Tongue (tissue), 2 donors: ENCODE measurements around the gene TCOF1. TPM values are rescaled to one million over a fixed set of nuclear protein-coding genes. Genes with fewer than 3 reads are reported as not detected.

Experiments used
- DNase-seq: peaks from one replicate; pipeline ENCODE4 v3.0.0-alpha.2; 2015
- total RNA-seq: library from RNA; depleted of rRNA; stranded (reverse); fragments of >200 nt; gene quantifications from one replicate; pipeline ENCODE4 v1.2.3, GENCODE V29; 2014

Gene TCOF1
- total RNA-seq, 1 donor from 2014 or later = 17.2 TPM

DNA sequence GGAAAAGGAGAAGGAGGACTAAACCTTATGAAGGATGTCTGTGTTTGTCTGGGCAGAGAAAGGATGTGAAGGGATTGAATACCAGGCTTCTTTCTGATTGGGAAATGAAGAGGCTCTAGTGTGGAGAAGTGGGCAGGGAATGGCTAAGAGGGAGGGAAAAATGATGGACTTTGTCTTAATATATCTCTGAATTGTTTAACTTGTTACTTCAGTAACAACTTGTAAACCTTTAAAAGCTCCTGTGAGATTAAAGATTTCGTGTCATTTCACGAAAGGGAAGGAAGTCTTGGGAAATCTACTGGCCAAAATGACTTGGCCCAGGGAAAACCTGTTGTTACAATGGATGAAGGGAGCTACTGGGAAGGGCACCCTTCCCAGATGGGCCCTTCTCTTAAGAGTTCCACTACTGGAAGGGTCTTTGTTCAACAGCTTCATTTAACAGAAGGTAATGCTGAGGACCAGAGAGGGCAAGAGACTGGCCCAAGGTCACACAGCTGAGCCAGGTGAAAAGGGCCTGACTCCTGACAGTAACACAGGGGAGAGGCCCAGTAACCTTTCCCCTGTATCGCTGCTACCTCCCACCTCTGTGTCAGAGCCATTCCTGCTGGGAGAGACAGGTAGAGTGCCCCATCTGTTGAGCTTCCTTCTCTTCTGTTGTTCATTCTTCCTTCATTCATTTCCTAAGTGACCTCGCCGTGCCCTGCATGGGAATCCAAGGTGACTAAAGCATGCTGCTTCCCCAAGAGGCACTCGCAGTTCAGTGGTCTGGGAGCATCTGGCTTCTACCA, 5.1 kb upstream of the TCOF1 start:
- DNase-seq = no peak

DNA sequence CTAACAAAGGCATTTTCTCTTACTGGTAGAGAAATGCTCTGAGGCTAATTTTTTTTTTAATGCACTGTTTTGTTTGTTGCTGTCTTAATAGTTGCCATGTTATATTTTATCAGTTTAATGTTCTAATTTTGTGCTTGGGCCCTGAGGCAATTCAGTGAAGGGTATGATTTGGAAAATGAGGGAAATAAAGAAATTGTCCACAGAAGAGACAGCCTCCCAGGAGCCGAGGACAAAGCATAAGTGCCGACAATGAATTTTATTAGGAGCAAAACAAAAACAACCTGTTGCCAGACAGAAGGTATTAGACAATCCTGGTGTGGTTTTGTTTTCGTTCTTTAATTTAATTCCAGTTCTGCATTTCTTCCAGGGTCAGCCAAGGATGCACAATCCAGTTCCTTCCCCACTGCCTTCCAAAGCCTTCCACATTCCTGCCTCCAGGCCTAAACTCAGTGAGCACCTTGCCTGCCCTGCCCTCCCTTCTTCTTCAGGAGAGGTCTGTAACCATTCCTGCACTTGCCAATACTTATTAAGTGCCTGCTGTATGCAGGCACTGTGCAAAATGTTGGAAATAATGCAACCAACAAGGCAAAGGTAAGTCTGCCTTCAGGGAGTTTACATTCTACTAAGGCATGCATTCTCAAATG, 4.3 kb upstream of the TCOF1 start:
- no peak for DNase-seq

DNA sequence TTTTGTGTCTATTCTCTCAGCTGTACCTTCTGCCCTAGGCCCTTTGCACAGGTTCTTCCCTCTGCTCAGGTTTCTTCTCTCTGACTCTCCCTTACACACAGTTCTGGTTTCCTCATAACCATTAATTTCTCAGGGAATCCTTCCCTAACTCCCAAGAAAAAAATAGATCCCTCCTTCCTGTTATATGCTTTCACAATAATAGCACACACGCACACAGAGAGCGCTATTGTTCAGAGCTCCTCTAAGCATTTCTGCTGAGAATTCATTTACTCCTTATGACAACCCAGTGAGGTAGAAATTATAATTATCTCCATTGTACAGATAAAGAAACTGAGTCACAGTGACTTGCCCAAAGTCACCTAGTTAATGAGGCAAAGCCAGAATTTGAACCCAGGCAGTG, 1.7 kb upstream of the TCOF1 start:
- DNase-seq = no peak

DNA sequence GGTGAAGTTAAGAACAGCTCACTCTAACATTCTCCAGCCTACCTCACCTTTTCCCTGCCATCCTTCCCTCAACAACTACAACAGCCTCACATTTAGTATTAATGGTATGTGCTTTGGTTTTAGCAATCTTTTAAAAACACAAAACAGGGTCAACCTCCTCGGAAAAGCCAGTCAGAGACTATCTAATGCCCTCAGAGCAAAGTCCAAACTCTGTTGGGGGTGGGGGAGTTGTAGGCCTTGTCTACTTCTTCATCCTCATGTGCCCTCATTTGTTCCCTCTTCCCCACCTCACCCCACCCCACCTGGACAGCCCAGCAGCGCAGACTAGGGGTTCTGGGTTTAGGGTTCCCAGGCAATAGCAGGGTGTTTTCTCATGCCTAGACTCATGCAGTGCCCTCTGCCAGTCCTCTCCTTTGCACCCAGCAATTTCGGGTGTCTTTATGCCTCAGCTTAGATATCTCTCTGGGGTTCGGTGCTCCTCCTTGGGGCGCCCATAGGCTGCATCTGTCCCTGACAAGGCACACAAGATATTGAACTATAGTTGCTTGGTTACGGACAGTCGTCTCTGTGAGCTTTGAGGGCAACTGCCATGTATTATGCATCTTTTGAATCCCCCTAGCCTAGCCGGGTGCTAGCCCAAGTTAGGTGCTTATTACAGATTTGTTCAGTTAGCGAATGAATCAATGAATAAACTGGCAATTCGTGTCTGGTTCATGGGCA, 762 bp upstream of the TCOF1 start:
- no peak for DNase-seq

DNA sequence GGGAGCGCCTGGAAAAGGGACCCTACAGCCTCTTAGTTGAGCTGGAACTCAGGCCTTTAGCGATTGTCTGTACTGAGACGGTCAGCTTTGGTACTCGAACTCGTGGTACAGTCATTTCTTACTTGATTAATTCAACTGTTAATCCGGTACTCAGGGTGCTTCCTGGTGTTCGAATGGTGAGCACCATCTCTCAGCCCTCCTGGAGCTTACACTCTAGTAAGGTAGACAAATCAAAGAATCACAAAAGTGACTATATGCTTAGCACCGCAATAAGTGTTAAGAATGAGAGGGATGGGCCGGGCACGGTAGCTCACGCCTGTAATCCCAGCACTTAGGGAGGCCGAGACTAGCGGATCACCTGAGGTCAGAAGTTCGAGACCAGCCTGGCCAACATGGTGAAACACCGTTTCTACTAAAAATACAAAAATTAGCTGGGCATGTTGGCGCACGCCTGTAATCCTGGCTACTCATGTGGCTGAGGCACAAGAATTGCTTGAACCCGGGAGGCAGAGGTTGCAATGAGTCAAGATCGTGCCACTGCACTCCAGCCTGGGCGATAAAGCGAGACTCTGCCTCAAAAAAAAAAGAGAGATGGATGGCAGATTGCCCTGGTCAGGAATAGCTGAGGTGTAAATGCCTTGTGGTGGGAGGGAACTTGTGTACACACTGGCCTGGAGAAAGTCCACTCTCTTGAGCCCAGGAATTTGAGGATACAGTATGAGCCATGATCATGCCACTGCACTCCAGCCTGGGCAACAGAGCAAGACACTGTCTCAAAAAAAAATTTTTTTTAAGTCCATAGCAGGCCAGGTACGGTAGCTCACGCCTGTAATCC, 981 bp downstream of the TCOF1 start:
- no peak for DNase-seq

DNA sequence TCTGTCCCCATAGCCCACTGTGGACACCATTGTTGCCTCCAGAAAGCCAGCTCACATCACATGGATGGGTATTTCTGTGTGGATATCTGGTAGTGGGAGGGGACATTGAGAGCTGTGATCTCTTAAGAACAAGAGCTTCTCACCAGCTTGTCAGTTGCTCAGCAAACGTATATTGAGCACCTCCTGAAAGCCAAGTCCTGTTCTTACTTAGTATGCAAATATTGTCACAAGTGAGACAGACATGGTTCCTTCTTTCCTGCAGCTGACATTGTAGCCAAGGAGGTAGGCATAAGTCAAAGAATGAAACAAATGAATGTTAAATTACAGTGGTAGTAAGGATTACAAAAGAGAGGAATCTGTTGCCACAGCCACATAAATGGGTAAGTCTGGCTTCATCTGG, 3.8 kb downstream of the TCOF1 start:
- no peak for DNase-seq

DNA sequence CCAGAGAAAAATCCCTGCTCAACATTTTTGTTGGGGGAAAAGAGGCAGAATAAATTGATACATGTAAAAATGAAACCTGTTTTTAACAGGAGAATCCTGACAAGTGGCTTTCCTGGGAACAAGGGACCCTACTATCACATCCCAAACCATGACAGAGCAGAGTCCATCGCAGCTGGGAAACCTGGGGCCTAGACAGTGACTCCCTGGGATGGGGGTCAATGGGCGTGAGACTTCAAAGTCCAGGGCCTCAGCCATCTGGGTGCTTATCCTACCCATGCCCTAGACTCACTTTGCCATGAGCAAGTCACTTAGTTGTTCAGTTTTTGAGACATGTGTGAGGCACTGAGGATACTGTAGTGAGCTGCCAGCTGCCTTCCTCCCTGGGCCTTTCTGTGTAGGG, 5.7 kb downstream of the TCOF1 start:
- no peak for DNase-seq

DNA sequence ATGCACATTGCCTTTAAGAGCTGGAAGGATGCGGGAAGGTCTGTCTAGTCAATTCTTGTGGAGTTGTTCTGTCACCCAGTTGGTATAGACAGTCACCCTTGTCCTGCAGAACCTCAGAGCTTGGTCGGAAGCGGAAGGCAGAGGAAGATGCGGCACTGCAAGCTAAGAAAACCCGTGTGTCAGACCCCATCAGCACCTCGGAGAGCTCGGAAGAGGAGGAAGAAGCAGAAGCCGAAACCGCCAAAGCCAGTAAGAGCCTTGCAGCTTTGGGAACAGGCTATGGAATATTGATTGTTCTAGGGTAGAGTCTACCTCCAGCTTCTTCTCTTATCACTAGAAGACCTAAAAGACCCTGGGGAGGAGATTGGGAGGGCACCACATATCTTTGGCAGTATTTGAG, 6.5 kb downstream of the TCOF1 start:
- DNase-seq = no peak

DNA sequence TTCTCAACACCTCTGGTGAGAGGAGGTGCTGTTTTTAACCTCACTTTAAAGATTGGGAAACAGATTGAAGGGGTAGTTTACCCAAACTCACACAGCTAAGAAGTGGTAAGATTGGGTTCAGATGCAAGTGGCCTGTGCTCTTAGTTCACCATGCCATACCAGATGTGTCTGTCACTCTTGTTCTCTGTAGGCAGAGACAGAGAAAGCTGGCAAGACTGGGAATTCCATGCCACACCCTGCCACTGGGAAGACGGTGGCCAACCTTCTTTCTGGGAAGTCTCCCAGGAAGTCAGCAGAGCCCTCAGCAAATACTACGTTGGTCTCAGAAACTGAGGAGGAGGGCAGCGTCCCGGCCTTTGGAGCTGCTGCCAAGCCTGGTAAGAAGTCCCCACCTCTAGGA, 11.0 kb downstream of the TCOF1 start:
- DNase-seq = peak; percentile 75

DNA sequence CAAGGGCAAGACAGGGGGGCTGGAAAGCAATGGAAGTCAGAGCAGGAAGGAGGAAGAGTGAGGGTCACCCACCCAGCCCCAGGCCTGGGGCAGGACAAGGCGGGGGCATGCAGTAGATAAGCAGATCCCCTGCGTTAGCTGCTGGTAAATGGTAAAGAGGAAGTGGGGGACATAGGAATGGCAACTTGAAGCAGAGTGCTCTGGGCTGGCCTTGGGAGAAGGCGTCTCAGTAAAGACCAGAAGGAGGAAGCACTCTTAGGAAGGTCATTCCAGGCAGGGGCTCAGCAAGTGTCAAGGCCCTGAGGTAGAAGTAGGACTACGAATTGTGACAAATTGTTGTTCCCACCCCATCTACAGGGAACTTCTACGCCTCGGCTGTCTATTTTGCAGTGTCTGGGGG, 15.1 kb downstream of the TCOF1 start:
- DNase-seq = no peak

DNA sequence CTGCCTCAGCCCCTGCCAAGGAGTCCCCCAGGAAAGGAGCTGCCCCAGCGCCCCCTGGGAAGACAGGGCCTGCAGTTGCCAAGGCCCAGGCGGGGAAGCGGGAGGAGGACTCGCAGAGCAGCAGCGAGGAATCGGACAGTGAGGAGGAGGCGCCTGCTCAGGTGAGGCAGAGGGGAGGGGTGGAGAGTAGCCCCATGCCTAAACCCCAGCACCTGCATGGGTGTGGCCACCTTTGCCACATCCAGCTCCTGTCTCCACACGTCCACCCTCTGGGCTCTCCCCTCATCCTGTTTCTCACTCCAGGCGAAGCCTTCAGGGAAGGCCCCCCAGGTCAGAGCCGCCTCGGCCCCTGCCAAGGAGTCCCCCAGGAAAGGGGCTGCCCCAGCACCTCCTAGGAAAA, 17.2 kb downstream of the TCOF1 start:
- DNase-seq = peak; percentile 24

DNA sequence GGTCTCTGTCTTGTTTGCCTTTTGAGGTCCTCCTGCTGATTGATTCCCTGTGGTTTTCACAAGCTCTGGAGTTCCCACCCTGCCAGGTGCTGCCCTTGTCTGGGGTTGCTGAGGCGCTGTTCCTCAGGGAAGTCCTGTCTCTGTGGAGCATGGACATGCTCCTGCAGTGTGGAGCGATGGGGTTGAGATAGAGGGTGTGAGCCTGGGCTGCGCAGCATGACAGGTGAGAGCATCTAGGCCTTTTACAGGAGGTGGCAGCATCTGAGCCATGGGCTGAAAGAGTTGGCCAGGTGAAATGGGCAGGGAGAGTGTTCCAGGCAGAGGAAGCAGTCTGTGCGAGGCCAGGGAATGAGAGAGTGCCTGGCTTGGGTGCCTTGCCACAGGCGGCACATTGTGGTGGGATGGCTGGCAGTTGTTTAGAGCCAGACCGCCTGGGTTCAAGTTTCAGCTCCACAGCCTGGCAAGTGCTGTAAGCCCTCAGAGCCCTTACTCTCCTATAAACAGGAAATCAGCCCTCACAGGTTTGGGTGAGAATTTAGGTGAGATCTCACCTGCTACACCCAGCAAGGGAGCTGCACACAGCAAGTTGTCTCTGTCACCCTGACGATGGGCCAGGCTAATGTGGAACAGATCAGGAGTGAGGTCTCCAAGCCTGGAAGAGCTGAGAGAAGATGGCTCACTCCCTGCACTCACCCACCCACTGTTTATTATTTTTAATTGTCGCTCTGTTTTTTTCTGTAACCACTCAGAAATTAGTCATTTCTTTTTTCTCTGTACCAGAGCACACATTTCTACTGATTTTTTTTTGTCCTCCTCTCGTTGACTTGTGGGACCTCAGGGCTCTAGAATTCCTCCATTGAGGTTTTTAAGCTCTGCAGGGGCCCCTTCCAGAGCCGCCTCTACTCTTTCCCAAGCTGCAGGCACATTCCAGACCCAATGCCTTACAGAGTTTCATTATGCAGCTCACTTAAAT, 19.6 kb downstream of the TCOF1 start:
- DNase-seq = no peak

DNA sequence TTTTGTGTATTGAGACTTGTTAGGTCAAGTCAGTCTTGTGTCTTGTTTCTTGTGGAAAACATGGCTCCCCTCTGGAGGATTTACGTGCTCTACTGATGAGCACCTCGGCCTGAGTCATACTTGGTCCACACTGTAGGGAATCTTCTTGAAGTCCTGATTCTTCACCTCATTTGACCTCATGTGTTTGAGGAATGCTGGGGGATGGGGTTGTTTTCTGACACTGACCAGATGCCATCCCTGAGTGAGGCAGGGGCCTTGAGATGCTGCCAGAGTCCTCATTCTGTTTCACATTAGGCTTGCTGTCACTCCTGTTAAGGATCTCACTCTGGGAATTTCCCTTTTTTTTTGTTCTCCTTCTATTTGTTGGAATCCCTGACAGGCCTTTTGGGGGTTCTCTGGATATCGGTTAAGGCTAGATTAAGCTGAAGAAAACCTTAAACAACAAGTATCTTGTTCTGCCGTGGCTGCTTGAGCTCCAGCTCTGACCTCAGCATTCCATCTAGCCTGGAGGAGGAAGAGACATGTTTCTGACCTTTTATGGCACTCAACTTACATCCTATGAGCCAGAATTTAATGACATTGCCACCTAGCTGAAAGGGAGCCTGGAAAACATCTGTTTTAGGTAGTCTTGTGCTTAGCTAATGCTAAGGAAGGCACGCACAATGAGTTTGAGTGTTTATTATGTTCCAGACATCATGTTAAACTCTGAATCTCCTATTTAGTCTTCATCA, 20.6 kb downstream of the TCOF1 start:
- peak; percentile 34 for DNase-seq

DNA sequence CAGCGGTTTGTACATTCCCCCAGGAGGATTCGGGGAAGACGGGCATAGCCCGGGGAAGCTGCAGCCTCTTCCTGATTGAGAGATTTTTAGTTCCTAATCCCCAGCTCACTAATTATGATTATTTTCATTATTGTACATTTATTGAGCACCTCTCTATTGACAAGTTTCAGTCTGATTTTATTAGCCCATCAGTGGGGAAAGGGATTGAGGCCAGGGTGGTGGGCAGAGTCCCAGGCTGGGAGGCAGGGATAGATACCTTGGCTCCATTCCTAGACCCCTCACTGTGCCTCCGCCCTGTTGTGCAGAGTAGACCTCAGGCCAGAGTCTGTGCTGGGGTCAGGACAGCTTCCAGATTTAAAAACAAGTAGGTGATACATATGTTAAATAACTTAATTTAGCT, 27.2 kb downstream of the TCOF1 start:
- no peak for DNase-seq

DNA sequence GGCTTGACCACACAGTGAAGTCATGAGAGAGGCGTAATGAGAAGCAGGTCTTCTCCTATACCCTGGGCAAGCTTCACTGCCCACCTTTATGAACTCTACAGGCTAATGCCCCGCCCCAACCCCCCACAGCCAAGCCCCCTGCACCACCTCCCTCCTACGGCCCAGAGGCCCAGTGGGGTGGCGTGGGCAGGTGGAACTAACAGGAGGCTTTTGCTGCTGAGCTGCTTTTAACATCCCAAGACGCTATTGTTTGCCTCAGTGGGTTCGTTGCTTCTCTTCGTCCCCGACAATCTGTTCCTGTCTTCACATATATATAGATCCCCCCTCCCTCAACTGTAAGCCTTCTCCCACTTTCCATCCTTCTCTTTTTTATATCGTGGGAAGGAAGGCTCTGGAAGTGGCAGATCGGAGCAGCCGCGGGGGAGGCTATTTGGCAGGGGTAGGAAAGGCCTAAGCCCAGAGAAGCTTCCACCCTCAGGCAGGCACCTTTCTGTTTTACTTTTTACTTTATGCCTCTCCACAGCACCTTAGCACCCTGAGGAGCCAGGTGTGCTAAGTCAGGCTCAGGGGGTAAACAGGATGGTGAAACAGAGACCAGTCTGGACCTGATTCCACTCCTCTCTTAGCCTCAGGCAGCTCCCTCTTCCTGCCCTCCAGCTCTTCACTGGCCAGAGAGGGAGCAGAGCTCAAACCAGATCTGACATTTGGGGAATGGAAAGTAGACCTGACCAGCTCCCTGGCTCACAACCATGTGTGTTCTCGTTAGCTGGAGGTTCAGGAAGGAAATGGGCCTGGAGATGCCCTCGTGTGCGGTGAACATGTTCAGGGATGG, 28.7 kb downstream of the TCOF1 start:
- DNase-seq = no peak

DNA sequence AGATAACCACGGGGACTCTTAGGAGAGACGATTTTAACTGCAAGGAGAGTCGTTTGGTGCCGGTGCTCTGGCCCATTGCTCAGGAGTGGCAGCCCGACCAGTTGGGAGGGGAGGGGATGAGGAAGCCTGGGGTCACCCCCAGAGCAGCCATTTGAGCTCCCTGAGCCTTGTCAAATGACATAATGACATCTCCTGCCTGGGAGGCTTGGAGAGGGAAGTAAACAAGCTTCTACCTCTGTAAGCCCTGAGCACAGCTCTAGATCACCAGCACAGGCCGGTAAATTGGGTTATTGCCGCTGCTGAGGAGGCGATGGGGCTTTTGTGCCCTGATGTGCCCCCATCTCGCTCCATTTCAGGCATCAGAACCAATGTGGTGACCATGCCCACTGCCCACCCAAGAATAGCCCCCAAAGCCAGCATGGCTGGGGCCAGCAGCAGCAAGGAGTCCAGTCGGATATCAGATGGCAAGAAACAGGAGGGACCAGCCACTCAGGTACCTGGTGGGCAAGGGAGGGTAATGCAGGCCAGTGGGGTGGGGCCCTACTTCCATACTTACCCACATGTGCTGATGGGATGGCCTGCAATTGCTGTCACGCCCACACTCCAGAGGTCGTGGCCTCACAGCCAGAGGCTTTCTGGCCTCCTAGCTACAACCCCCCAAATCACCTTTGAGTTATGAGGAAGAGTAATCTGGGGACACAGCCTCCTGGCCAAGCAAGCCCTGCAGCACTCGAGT, 32.2 kb downstream of the TCOF1 start:
- no peak for DNase-seq

DNA sequence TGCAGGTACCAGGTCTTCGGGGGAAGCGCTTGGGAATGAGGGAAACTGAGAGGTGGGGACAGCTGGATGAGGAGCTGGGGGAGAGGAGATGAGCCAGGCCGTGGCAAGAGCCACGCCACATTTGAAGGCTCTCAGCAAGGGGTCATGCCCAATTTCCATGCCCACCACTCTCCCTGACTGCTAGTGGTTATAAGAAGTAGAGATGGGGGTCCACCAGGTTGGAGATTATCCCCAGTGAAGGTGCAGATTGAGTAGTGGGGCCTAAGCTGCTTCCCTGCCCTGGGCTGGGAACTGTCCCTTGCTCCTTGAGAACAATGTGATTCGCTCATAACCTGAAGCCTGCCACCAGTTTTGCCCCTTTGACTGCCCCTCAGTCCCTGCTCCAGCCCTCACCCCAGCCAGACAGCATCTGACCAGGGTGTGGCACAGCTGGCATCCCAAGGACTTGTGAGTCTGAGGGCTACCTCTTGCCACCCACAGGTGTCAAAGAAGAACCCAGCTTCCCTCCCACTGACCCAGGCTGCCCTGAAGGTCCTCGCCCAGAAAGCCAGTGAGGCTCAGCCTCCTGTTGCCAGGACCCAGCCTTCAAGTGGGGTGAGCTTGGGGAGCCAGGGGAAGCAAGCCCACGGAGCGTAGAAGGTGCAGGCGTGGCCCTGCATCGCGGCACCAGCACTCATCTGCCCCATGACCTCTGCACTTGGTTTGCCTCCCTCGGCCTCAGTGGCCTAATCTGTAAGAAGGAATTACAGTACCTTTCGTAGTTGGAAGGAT, 33.8 kb downstream of the TCOF1 start:
- DNase-seq = no peak

DNA sequence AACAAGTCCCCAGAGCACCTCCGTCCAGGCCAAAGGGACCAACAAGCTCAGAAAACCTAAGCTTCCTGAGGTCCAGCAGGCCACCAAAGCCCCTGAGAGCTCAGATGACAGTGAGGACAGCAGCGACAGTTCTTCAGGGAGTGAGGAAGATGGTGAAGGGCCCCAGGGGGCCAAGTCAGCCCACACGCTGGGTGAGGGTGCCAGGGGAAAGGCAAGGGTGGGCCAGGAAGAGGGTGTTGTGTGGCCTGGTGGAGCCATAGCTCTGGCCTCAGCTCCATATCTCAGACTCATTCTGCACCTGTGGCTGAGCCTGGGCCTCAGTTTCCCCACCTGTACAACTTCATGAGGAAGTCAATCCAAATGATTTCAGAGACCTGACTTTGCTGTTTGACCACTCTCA, 34.5 kb downstream of the TCOF1 start:
- DNase-seq = no peak
